ENCODE data around the gene CCM2.

DNA sequence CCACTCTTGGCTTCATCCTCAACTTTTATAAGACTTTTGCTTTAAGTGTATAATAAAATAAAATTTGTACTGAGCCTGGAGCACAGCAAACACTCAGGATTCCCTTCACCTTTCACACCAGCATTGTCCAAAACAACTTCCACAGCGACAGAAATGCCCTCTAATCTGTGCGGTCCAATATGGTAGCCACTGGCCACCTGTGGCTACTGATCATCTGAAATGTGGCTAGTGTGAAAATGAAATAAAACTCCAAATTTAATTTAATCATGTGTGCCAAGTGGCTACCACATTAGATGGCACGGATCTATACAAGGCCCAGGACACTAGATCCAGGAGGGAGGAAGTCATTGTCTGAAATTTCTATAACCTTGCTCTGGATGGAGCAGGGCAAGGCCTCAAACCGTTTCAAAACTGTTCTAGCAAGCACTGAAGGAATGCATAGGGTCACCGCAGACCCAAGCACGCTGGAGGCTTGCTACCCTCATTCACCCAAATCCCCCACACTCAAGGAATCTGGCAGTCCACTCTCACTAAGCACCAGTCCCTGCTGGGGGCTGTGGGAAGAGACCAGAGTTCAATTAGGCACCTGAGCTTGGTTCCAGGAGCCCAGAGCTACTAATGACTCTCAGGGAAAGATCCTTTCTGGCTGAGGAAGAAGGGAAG is 14.8 kb upstream of the CCM2 start:
- no peak for TF ChIP-seq CTCF (conservative IDR thresholded peaks at IDR 0.05)
- TF ChIP-seq ZFX (IDR thresholded peaks at IDR 0.05) = no peak
